Right ventricle myocardium superior (tissue), 1 donor: ENCODE data around the gene NHSL2. TPM values are rescaled to one million over a fixed set of nuclear protein-coding genes. Genes with fewer than 3 reads are reported as not detected.
"Not testable (repeated sequence)": the region's sequence is repeated elsewhere in the genome, so short reads cannot be mapped to it uniquely, and the experiment has no call there.

Experiments
- ATAC-seq: fragments of 200-7000 bp; cut with Tn5 transposase; one replicate; pipeline ENCODE4 v1.9.1; 2020; ENCODE audit warnings: mild to moderate bottlenecking; ENCODE audit not compliant: poor library complexity
- DNase-seq: peaks from one replicate; pipeline ENCODE4 v3.0.0-alpha.2; 2020
- intact Hi-C: fragments of 100-400 bp; cut with DNase I; formaldehyde crosslinking; loops from one replicate; pipeline ENCODE4 v1.11.2; 2022
- long read RNA-seq: library from polyadenylated mRNA; unstranded; transcript quantifications from one replicate; pipeline ENCODE4 v2.0.0, GENCODE V29; 2021
- total RNA-seq: library from RNA; stranded (reverse); fragmentation: NEBNext Ultra II Directional; extraction: Animal tissue kit (Norgen Biotek cat#: 25700); gene quantifications from one replicate; pipeline ENCODE4 v1.2.1, GENCODE V29; 2021
- donor health status: DM: no; HTN: yes; CAD: no; lungs with severe emphysema.

The NHSL2 gene
- 4.7 TPM for total RNA-seq
- long read RNA-seq, partial matches to known transcripts = 0 of 2 reads
- long read RNA-seq, other reads (novel, unspliced or antisense) = 2 of 2 reads

GRCh38 chrX:71910643-71910985 lies at the start of gene NHSL2:
TSS of gene NHSL2 (plus strand) at chrX:71910845.
- intact Hi-C loops = no loop called here
- DNase-seq = peak; percentile 50

DNA sequence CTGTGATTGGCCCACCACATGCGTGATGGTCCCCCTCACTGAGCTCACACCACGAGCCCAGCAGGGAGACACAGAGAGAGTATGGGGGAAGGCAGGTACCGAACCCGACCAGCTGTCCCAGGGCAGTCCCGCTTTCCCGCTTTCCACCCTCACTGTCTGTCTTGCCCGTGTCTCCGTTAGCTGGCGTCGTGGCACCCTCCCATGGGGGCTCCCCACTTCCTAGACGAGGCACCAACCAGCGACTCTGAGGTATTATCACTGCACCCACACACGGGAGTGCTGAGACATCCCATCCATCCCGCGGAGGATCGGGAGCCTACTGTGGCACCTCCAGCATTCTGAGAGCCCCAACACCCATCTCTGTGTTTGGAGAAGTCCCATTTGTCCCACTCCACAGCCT lies 43.0 kb upstream of the NHSL2 start:
- DNase-seq (no peak), ATAC-seq (no peak)
- intact Hi-C loops = no loop called here

More at GRCh38 chrX:71910643-71910985, at the start of gene NHSL2:
- peak; percentile 58 for ATAC-seq

DNA sequence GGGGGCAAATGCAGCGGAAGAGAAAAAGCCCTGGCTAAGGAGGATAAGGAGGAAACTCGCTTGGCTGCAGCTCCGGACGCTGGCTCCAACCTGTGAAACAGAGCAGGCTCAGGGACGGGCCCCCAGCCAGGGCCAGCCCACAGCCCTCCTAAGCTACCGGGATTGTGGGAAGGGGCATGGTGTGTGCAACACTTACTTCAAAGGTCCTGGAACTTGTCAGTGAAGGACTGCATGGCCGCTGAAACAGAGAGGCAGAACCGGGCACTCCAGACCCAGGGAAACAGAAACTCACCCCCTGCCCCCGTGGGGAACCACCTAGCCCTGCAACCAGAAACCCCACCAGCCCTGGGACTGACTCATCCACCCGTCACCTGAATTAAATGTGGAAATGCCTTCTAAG lies 41.1 kb upstream of the NHSL2 start:
- DNase-seq, ATAC-seq, intact Hi-C loops: not testable (repeated sequence)

- DNase-seq (no peak), ATAC-seq (no peak)
- intact Hi-C loops = no loop called here
Observed at GRCh38 chrX:71870208-71871098, 40.2 kb upstream of the NHSL2 start.

GRCh38 chrX:71871367-71871766 lies 39.3 kb upstream of the NHSL2 start:
- intact Hi-C loops = no loop called here
- DNase-seq (no peak), ATAC-seq (no peak)

GRCh38 chrX:71872542-71873458 lies 37.8 kb upstream of the NHSL2 start:
- DNase-seq = no peak
- ATAC-seq = no peak
- intact Hi-C loops = no loop called here

GRCh38 chrX:71873459-71873833 lies 37.2 kb upstream of the NHSL2 start:
- intact Hi-C loops = no loop called here
- DNase-seq = no peak
- ATAC-seq = no peak

GRCh38 chrX:71876841-71877240 lies 33.8 kb upstream of the NHSL2 start:
- intact Hi-C loops, DNase-seq, ATAC-seq: not testable (repeated sequence)

DNA sequence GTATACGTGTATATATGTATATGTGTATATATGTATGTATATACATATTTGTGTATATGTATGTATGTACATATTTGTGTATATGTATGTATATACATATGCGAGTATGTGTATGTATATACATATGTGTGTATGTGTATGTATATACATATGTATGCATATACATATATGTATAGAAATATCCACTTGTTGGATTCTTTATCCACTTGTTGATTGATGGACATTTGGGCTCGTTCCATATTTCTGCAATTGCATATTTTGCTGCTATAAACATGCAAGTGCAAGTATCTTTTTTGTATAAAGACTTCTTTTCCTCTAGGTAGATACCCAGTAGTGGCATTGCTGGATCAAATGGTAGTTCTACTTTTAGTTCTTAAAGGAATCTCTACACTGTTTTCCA lies 25.5 kb upstream of the NHSL2 start:
- no peak for DNase-seq
- intact Hi-C loops = no loop called here
- no peak for ATAC-seq

GRCh38 chrX:71895607-71896006 lies 15.0 kb upstream of the NHSL2 start:
- ATAC-seq (no peak), DNase-seq (no peak)
- intact Hi-C loops = no loop called here

DNA sequence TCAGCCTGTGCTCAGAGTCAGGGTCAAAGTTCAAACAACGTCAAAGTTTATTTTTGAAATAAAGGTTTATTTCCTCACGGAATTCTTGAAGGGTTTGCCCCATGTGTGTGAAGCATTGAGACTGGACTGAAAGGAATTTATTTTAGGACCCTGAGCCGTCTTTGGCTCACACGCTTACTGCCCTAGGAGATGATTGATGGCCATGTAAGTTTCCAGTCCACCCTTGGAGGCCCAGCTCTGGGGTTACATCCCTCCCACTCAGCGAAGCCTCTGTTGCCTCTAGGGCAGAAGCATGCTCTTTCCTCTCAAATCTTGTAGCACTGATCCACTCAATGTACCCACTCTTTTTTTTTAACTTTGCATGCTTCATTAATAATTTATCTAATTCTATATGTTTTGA lies 4.5 kb upstream of the NHSL2 start:
- intact Hi-C loops = no loop called here
- DNase-seq = no peak
- ATAC-seq = no peak

- intact Hi-C loops = no loop called here
- DNase-seq (no peak), ATAC-seq (no peak)
Observed at GRCh38 chrX:71908387-71908786, 2.3 kb upstream of the NHSL2 start.

GRCh38 chrX:71909956-71910355 lies 689 bp upstream of the NHSL2 start:
- ATAC-seq (peak; percentile 48), DNase-seq (peak; percentile 40)
- intact Hi-C loops = no loop called here

DNA sequence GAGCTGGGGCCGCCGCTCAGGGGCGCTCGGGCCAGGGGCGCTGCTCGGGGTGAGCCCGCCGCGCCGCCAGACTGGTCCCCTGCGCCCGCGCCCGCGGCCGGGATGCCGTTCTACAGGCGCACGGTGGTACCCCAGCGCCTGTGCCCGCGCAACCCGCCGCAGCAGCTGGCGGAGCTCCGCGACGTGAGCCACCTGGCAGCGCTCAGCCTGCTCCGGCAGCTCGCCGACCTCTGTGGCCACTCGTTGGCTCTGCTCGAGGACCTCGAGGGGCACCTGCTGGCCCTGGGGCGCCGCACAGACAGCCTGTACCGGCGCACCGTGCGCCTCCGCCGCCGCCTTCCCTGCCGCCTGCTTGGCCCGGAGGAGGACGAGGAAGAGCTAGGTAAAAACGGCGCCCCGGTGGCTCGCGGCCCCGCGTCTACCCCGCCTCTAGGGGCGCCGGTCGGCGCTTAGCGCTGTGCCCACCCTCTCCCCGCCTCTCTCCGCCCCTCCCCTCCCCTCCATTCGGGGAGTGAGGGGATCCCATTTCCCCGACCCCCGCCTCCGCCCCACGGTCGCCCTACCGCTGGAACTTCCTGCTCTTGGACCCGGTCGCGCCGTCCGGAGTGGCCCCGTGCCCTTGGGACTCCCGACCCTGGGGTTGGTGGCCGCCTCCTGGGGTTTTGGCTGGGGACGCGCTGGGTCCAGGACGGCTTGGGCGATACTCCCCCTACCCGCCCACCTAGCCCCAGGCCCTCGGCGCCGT lies 513 bp downstream of the NHSL2 start:
- intact Hi-C loops = no loop called here
- DNase-seq = peak; percentile 39
- peak; percentile 58 for ATAC-seq

DNA sequence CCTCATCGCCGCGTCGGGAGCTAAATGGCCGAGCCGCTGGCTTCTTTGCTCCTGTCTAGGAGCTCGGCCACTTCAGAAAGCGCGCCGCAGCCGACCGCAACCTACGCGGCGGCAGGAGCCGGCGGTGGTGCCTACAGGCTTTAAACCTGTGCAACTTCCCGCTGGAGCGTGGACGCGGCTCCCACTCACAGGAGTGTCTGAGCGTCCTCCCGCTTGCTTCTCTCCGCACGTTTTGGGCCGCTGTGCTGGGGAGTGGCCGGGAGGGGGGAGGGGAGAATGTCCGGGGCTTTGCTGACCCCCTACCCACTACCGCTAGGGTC lies 1.0 kb downstream of the NHSL2 start:
- DNase-seq (peak; percentile 41), ATAC-seq (peak; percentile 48)
- intact Hi-C loops = no loop called here

DNA sequence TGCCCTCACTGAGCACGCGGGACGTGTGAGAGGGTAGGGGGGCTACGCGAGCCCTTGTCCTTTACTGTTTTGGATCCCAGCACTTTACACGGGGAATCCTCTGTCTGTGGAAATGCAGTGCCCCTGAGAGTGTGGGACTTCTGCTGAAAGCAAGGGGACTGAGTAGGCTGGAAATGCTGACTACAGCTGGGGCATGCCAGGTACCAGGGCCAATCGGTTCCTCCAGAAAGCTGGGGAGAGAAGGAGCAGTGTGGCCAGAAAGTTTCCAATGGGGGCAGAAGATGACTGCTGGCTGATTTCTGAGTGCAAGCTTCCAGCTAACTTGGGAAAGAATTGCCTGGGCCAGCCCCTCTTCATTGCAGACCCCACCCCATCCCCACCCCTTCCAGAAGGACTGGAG lies 1.5 kb downstream of the NHSL2 start:
- ATAC-seq (no peak), DNase-seq (no peak)
- intact Hi-C loops = no loop called here

- intact Hi-C loops = no loop called here
- DNase-seq (no peak), ATAC-seq (no peak)
Observed at GRCh38 chrX:71913156-71913950, 2.7 kb downstream of the NHSL2 start.

GRCh38 chrX:71917621-71918343 lies 7.1 kb downstream of the NHSL2 start:
- no peak for DNase-seq
- intact Hi-C loops = no loop called here
- ATAC-seq = no peak
